ENCODE measurements around the gene UNC5A.

Gene UNC5A

DNA sequence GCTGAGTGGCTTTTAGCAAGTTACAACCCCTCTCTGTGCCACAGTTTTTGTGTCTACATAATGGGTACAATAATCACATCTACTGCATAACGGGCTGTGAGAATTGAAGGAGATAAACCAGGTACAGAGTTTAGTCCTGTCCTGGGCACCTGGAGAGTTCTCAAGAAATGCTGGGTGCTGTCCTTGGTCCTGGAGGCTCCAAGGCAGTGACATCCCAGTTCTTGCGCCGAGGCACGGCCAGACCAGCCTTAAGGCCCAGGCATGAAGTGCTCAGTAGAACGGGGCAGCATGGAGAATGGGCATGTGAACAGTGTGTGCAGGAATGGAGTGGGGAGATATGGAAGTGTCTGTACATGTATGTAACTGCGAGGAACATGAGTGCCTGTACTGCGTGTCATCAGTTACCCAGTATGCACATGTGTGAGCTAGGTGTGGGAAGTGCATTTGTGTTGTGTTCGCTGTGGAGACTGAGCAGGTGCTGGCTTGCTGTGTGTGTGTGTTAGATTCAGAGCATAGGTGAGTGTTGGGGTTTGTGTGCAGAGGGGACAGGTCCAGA is 6.3 kb upstream of the UNC5A start:
- Mint-ChIP-seq H3K27me3 (peaks cover 28% of the 10 kb centered on the region), H3K4me3 (no peak overlapping the region), H3K4me1 (ENCODE audit: low read depth) (peaks cover 2% of the 10 kb centered on the region), H3K36me3 (no peaks in the 10 kb centered on the region), H3K27ac (no peak overlapping the region), H3K9me3 (ENCODE audit: low read depth) (no peaks in the 10 kb centered on the region)

- H3K4me3 Mint-ChIP-seq: no peak overlapping the region
- no peaks in the 10 kb centered on the region for H3K9me3 Mint-ChIP-seq (ENCODE audit: low read depth)
- H3K36me3 Mint-ChIP-seq: no peaks in the 10 kb centered on the region
- no peak overlapping the region for H3K27ac Mint-ChIP-seq
- peaks cover 10% of the 10 kb centered on the region for H3K4me1 Mint-ChIP-seq (ENCODE audit: low read depth)
- H3K27me3 Mint-ChIP-seq: peaks cover 34% of the 10 kb centered on the region
Observed at GRCh38 chr5:176806137-176806536, 4.2 kb upstream of the UNC5A start.

DNA sequence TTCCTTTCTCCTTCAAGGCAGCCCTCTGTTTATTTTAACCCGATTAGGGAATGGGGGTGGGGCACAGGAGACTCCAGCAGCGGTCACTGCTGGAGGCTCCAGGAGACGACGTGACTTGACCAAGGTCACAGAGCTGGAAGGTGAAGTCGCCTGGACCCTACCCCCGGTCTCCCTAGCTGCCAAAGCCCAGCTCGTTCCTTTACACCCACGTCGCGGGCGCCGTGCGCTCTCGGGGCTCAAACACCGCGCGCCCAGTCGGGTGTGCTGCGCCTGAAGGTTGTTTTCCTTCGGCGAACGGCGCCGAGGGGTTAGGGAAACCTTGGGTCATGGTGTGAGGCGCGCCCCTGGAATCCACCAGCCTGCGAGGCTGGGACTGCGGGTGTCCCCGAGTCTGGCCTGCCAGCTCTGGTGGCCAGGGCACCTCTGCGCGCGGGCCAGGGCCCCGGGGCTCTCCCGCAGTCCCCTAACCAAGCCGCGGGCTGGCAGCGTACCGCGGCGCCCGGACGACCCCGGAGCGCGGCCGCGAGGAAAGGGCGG is 747 bp upstream of the UNC5A start:
- no peak overlapping the region for H3K27ac Mint-ChIP-seq
- H3K27me3 Mint-ChIP-seq: peaks cover 36% of the 10 kb centered on the region
- H3K9me3 Mint-ChIP-seq (ENCODE audit: low read depth): no peaks in the 10 kb centered on the region
- peaks cover 14% of the 10 kb centered on the region for H3K4me1 Mint-ChIP-seq (ENCODE audit: low read depth)
- H3K4me3 Mint-ChIP-seq: peak overlapping the region; percentile 84
- no peaks in the 10 kb centered on the region for H3K36me3 Mint-ChIP-seq

DNA sequence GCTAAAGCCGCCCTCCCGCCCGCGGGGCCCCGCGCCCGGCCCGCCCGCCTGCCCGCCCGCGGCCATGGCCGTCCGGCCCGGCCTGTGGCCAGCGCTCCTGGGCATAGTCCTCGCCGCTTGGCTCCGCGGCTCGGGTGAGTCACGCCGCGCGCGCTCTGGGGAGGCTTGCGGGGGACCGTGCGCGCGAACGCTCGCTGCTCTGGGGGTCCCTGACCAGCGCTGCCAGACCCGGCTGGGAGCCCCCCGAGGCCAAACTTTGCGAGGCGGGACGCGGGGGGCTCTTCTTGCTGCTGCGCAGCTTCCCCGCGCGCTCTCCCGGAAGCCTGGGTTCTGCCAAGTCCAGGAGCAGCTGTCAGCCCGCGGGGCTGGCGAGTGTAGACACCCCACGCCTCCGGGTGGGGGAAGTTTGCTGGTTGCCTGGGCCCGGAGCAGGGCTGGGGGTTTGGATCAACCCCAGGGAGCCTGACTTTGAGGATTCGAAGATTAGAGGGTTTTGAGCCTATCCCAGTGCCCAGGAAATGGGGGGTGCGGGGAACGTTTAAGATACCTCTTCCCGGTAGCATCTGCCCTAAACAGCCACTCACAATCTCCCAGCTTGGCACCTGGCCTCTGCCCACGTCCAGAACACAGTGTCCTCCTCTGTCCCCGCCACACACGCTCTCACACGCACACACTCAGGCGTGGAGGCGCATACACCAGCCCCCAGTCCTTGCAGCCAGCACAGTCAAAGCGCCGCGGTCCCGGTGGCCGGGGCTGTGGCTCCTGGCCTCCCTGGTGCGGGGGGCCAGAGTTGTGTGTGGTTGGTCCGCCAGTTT is 535 bp downstream of the UNC5A start:
- Mint-ChIP-seq H3K36me3 (no peaks in the 10 kb centered on the region), H3K27ac (no peak overlapping the region), H3K4me3 (peak overlapping the region; percentile 85)

DNA sequence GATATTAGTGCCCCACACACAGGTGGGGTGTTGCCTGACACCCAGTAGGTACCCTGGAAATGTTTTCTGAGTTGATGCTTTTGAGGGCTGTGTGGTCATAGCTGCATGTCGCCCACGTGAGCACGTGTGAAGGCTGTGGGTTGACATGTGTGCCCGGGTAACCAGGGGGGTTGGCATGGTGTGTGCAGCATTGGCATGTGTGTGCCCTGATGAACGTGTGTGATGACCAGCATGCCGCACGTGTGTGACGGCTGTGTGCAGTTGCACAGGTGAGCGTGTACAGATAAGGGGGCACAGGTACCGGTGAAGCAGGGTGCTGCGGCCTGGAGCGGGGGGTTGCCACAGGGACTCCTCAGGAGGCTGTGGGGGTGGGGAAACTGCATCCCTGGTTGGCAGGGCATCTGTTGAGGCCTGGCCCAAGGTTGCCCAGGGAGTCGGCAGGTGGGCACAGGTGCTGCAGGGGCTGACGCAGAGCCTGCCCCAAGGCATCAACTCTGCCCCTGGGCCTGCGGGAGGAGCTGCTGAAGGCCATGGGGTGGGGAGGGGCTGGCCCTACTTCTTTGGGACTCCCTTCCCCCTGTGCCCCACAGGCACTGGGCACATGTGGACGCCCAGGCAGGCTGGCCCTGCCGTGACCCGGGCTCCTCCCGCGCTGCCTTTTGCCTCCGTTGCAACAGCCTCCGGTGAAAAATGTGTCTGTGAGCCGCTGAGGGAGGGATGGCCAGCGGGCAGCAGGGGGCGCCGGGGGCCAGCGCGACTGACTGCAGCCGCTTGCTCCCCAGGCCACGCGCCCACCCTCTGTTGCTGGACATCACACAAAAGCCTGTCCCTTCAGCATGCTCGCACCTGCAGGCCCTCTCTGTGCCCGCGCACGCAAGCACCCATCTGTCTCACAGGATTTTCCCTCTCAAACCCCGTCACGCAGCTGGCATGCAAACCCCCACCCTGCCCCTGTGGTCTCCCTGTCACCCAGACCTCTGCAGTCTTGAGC is 2.2 kb downstream of the UNC5A start:
- peaks cover 31% of the 10 kb centered on the region for H3K27me3 Mint-ChIP-seq
- no peak overlapping the region for H3K4me3 Mint-ChIP-seq
- H3K36me3 Mint-ChIP-seq: no peaks in the 10 kb centered on the region
- H3K4me1 Mint-ChIP-seq (ENCODE audit: low read depth): peaks cover 15% of the 10 kb centered on the region
- no peaks in the 10 kb centered on the region for H3K9me3 Mint-ChIP-seq (ENCODE audit: low read depth)
- no peak overlapping the region for H3K27ac Mint-ChIP-seq

More for the DNA sequence above, 535 bp downstream of the UNC5A start:
- H3K27me3 Mint-ChIP-seq: peaks cover 42% of the 10 kb centered on the region
- peaks cover 14% of the 10 kb centered on the region for H3K4me1 Mint-ChIP-seq (ENCODE audit: low read depth)
- no peaks in the 10 kb centered on the region for H3K9me3 Mint-ChIP-seq (ENCODE audit: low read depth)

GRCh38 chr5:176813587-176814312 is 3.4 kb downstream of the UNC5A start:
- no peak overlapping the region for H3K4me3 Mint-ChIP-seq
- peaks cover 22% of the 10 kb centered on the region for H3K4me1 Mint-ChIP-seq (ENCODE audit: low read depth)
- H3K9me3 Mint-ChIP-seq (ENCODE audit: low read depth): no peaks in the 10 kb centered on the region
- H3K27ac Mint-ChIP-seq: no peak overlapping the region
- no peaks in the 10 kb centered on the region for H3K36me3 Mint-ChIP-seq
- H3K27me3 Mint-ChIP-seq: peaks cover 31% of the 10 kb centered on the region

- Mint-ChIP-seq H3K36me3 (no peaks in the 10 kb centered on the region), H3K4me1 (ENCODE audit: low read depth) (peaks cover 20% of the 10 kb centered on the region), H3K4me3 (no peak overlapping the region), H3K9me3 (ENCODE audit: low read depth) (no peaks in the 10 kb centered on the region), H3K27me3 (peaks cover 30% of the 10 kb centered on the region), H3K27ac (no peak overlapping the region)
Observed at GRCh38 chr5:176814313-176814685, 3.9 kb downstream of the UNC5A start.

- H3K27ac Mint-ChIP-seq: no peak overlapping the region
- H3K27me3 Mint-ChIP-seq: peaks cover 32% of the 10 kb centered on the region
- H3K4me1 Mint-ChIP-seq (ENCODE audit: low read depth): peaks cover 16% of the 10 kb centered on the region
- no peak overlapping the region for H3K4me3 Mint-ChIP-seq
- H3K9me3 Mint-ChIP-seq (ENCODE audit: low read depth): no peaks in the 10 kb centered on the region
- no peaks in the 10 kb centered on the region for H3K36me3 Mint-ChIP-seq
Observed at GRCh38 chr5:176814836-176815438, 4.6 kb downstream of the UNC5A start.

DNA sequence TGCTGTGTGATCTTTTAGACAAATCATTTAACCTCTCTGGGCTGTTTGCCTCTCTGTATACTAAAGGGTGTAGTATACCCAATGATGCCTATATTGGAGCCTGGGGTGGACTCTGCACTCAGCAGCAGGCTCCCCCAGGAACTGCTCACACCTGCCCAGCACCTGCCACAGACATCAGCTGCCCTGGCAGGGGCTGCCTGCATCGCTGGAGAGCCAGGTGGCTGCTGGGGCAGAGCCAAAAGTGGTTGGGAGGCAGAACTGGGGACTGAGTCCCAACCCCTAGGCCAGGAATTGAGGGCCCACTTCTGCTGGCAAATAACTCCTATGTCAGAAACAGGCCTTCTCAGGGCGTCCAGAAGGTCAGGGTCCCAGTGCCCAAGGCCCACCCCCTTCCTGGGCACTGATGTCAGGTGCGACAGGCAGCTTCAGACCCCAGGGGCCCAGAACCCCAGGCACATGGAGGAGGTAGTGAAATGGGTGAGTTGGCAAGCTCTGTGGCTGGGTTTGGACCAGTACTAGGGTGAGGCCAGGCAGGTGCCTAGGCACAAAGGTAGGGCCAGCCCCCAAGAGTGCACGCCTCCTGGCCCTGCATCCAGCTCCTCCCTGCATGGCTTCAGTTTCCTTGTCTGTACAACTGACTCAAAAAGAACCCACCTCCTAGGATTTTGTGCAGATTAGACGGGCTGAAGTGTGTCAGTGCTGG is 5.8 kb downstream of the UNC5A start:
- Mint-ChIP-seq H3K9me3 (ENCODE audit: low read depth) (no peaks in the 10 kb centered on the region), H3K4me1 (ENCODE audit: low read depth) (peaks cover 14% of the 10 kb centered on the region), H3K36me3 (no peaks in the 10 kb centered on the region), H3K27ac (no peak overlapping the region), H3K4me3 (peak overlapping the region; percentile 66), H3K27me3 (peaks cover 34% of the 10 kb centered on the region)

DNA sequence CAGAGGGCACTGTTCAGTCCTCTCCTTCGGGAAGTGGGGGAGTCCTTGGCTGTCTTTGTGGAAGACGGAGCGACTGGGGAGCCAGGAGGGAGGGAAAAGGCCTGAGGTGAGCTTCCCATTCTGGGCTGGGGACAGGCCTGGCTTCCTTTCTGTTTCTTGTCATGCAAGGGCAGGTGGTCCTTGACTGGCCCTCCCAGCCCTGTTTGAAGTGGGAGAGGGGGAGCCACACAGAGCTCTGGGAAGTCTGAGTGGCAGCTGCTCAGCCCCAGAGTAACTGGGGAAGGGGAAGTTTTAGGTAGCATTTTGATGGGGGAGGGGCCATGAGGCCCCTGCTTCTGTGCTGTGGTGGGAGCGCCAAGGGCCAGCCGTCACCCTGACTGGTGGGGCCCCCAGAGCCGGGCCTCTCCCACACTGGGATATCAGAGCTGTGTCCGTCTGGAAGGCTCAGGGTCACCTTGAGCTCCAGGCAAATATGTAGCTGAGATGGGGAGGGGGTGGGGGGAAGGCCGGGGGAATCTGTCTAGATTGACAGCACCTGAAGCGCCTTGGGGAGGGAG is 6.5 kb downstream of the UNC5A start:
- peak overlapping the region; percentile 66 for H3K4me3 Mint-ChIP-seq
- peaks cover 10% of the 10 kb centered on the region for H3K4me1 Mint-ChIP-seq (ENCODE audit: low read depth)
- no peak overlapping the region for H3K27ac Mint-ChIP-seq
- H3K9me3 Mint-ChIP-seq (ENCODE audit: low read depth): no peaks in the 10 kb centered on the region
- H3K36me3 Mint-ChIP-seq: no peaks in the 10 kb centered on the region
- H3K27me3 Mint-ChIP-seq: peaks cover 34% of the 10 kb centered on the region

DNA sequence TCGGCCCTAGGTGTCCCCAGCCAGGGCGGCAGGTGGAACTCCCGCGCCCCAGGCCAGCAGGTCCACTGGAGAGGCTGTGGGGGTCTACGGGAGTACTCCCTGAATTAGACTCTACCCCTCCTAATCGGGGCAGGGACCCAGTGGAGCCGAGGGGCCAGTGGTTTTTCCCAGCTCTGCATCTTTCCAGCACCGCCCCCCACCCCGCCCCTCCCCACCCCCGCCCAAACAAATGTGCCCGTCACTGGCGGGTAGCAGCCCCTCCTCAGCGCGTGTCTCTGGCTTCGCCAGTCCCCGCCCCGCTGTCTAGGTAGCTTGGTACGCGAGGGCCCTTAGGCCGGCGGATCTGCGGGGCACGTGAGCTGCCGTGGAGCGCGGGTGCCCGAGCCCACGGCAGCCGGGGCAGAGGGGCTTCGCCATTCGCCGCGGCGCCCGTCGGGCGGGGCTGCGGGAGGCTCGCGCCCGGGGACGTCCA is 7.0 kb downstream of the UNC5A start:
- Mint-ChIP-seq H3K27ac (no peak overlapping the region), H3K27me3 (peaks cover 33% of the 10 kb centered on the region), H3K4me3 (no peak overlapping the region), H3K4me1 (ENCODE audit: low read depth) (peaks cover 10% of the 10 kb centered on the region), H3K36me3 (no peaks in the 10 kb centered on the region), H3K9me3 (ENCODE audit: low read depth) (no peaks in the 10 kb centered on the region)

DNA sequence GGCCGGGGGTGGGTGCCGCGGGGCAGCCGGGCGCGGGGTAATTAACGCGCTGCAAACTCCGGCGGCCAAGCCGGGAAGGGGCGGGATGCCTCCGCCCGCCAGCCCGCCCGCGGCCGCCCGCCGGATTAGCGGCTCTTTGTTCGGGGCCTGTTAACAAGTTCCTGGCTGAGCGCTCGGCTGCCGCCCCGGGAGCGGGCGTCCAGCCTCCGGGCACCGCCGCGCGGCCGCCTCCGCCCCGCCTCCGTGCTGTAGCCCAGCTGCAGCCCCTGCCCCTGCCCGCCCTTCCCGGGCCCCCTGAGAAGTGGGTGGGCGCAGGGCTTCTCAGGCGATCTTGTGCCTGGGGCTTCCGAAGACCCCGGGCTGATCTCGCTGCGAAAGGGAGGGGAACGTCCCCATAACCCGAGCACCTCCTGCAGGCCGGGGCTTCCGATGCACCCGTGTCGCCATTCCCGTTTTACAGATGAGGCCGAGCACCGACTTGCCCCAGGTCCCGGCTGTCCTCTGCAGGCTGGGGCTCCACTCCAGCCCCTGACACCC is 7.5 kb downstream of the UNC5A start:
- Mint-ChIP-seq H3K4me1 (ENCODE audit: low read depth) (peaks cover 10% of the 10 kb centered on the region), H3K9me3 (ENCODE audit: low read depth) (no peaks in the 10 kb centered on the region), H3K4me3 (peak overlapping the region; percentile 75), H3K36me3 (no peaks in the 10 kb centered on the region), H3K27me3 (peaks cover 37% of the 10 kb centered on the region), H3K27ac (no peak overlapping the region)
